Activated CD4-positive, alpha-beta T cell treated with anti-CD3 and anti-CD28 coated beads for 24 hours (primary cell): ENCODE data around the gene PALLD.

Experiments
- DNase-seq, 2 donors: peaks; one replicate each; pipeline ENCODE4 v3.0.0-alpha.2; 2020; ENCODE audit warnings: low read depth in 2 of 2

PALLD gene

DNA sequence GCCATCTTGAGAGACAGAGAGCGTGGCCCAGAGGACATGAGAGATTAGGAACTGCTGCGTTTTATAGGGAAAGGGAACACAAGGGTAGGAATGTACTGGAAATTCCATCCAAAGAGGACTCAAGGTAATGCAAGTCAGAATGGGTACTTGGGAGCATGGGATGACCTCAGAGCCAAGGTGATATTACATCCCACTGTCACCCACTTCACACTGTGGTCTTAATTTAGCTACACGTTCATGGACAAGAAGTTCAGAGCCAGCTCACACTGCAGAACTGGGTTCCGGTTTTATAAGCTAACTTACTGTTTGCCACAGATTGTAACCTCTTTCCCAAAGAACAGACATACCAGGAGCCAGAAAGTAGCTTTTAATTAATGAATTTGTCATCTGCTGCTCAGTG is 268.5 kb downstream of the PALLD start:
- no peak for DNase-seq

- no peak for DNase-seq
Observed at GRCh38 chr4:168765726-168766125, 268.9 kb downstream of the PALLD start.

DNA sequence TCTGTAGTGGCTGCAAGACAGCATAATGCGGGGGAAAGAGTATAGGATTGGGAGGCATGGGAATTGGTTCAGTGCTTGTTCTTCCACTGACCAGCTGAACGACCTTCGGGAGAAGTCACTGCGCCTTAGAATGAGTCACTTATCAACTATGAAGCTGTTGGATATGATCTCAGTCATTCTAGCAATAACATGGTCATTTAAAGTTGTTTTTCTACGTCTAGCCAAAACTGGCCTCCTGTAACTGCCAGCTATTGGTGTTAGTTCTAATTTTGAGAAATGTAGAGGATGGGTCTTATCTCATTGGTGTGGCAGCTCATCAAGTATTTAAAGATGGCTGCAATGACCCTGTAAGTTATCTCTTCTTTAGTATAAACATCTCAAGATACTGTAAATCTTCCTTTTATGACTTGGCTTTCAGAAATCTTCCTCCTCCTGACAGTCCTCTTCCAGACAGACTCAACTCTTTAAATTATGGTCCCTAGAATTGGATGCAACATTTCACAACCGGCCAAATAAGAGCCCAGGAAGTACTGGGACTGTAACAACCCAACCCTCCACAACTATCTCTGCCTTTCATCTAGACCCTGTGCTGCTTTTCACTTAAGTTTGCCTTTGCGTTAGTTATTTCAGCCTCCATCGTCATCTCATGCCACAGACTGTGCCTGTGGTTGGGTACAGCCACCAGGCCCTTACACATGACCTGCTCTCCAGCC is 269.9 kb downstream of the PALLD start:
- no peak for DNase-seq

- DNase-seq, result no peak
Observed at GRCh38 chr4:168769416-168769815, 272.6 kb downstream of the PALLD start.

- DNase-seq, result no peak
Observed at GRCh38 chr4:168769837-168770236, 273.0 kb downstream of the PALLD start.

DNA sequence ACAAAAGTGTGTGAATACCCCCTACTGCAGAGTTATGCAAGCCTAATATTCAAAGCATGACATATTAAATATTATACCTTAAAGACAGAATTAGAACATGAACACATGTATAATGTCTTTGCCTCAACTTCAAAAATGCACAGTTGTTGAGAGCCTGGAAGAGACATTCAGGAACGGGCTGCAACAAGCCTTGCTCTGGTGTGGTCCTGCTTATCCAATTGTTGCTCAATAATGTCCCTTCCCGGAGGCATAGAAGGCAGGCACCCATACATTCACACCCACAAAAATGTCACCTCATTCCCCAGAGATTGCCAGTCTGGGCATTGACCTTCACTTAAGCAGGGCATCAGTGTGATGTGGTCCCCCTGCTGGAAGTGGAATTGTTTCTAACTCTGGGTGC is 274.4 kb downstream of the PALLD start:
- no peak for DNase-seq

DNA sequence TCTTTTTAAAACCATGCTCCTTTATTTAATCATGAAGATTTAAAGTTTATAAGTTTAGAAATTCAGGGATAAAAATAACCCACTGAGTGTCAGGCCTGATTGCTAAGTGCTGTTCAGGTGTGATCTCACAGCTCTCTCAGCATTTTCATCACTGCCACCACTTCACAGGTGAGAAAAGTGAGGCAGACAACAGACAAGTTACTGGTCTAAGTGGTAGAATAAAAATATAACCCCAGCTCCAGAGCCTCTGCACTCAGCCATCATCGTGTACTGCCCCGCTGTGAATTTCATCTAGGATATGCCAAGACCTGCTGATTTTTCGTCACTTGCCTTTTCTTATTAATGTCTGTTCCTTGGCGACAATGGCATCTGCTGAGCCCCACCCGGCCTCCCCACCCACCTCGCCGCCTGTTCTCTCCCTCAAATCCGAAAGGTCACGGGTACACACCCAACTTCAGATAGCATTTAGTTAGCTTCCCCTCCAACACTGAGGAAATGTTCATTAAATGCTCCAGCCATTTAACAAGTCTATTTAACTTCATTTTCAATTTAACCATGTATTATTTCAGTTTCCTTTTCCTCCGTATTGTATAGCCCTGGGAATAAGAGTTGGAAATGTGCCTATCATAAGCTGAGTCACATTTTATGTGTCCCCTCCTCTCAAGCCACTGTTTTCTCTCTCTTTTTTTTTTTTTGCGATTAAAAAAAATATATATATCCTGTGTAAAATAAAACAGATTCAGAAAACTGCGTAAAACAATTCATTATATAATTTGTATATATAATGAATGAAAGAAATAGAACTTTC is 276.7 kb downstream of the PALLD start:
- no peak for DNase-seq

- no peak for DNase-seq
Observed at GRCh38 chr4:168776382-168776781, 279.5 kb downstream of the PALLD start.

GRCh38 chr4:168777277-168777965 is 280.6 kb downstream of the PALLD start:
- no peak for DNase-seq

DNA sequence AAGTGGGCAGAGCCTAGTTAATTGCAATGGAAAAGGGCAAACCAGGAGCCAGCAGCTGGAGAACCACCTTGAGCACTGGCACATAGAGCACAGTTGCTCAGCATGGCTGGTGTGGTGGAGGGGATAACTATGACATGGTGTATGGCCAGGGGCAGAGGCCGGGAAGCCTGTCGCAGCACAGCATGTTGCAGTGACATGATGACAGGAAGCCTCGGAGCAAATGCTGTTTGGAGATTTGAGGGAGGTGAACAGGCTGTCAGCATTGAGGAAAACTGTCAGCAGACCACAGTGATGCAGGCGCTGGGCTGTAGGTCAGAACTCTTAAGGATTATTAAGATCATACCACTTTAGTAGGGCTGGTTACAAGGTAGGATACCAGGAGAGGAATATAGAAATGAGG is 284.5 kb downstream of the PALLD start:
- no peak for DNase-seq

DNA sequence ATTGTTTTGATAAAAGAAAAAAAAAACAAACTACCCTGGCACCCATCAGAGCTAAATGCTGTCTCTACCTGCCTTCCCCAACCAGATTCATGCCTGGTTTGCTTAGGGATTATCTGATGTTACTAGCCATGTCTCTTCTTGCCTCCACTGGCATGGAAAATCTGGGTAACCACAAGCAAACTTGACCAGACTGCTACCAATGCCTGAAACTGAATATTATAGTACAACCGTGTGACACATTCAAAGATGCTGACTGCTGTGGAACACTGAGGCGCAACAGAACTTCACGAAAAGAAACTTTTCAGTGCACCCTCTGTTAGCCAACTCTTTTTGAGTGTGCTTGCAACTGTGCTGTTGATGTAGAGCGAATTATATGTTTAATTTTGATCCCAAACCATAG is 285.1 kb downstream of the PALLD start:
- DNase-seq, result no peak

- no peak for DNase-seq
Observed at GRCh38 chr4:168782439-168782838, 285.6 kb downstream of the PALLD start.

- no peak for DNase-seq
Observed at GRCh38 chr4:168784786-168785461, 288.1 kb downstream of the PALLD start.

- DNase-seq, result no peak
Observed at GRCh38 chr4:168787334-168787733, 290.5 kb downstream of the PALLD start.

- no peak for DNase-seq
Observed at GRCh38 chr4:168787801-168788595, 291.1 kb downstream of the PALLD start.

DNA sequence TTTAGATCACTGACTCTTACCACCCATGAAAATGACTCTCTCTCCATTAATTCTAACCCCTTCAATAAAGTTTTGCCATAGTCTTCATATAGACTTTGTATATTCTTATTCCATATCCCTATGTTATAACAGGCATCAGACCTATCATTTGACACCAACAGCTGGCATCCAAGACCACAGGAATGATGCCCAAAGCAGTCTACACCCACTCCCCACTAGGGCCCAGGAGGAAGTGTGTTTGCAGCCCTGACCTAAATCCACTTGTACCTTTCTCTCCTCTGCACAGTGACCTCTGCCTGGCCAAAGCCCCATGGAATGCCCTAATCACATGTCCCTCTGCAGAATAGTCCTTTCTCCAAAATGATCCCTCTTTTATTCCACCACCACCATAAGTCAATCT is 294.0 kb downstream of the PALLD start:
- no peak for DNase-seq

GRCh38 chr4:168791376-168791775 is 294.5 kb downstream of the PALLD start:
- DNase-seq, result no peak

- DNase-seq, result no peak
Observed at GRCh38 chr4:168793542-168793941, 296.7 kb downstream of the PALLD start.

DNA sequence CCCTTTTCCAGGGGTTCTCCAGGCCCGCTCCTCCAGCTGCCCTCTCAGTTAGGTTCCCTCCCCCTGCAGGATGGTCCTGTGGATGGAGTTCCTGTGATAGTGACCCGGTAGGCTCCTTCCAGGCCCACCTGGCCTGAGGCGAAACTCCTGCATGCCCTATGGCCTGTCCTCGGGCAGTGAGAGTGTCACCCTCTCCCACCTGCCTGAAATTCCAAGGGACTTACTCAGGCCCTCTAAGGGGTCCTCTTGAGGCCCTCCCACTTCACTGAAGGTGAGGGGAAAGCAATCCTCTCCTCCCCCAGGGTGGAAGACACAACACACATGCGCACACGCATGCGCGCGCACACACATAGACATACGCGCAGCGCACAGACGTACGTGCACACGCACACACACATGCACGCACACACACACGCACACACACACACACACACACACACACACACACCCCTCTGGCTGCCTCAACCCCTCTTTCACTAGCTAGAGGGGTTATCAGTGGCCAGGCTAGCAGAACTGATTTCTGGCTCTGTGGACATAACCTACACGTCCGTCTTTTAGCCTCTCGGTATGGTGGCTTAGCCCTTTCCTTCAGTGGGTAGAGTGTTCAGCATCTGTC is 297.3 kb downstream of the PALLD start:
- no peak for DNase-seq

- no peak for DNase-seq
Observed at GRCh38 chr4:168794881-168795280, 298.0 kb downstream of the PALLD start.

GRCh38 chr4:168795346-168795745 is 298.5 kb downstream of the PALLD start:
- DNase-seq, result no peak
